Glomerular endothelial cell (primary cell): Measurements from ENCODE around the gene THAP3. TPM values are rescaled to one million over a fixed set of nuclear protein-coding genes. Genes with fewer than 3 reads are reported as not detected.
"Not testable (repeated sequence)": the region's sequence is repeated elsewhere in the genome, so short reads cannot be mapped to it uniquely, and the experiment has no call there.

Experiments
- DNase-seq: peaks from one replicate; pipeline ENCODE4 v3.0.0-alpha.2; 2011; ENCODE audit warnings: low read depth, low spot score; ENCODE audit errors: extremely low read depth
- total RNA-seq: library from RNA; depleted of rRNA; stranded (reverse); fragments of >200 nt; gene quantifications from 2 replicates; pipeline ENCODE4 v1.2.3, GENCODE V29; 2015

THAP3 gene
- total RNA-seq, 1 donor from 2014 or later: 17.9 TPM

DNA sequence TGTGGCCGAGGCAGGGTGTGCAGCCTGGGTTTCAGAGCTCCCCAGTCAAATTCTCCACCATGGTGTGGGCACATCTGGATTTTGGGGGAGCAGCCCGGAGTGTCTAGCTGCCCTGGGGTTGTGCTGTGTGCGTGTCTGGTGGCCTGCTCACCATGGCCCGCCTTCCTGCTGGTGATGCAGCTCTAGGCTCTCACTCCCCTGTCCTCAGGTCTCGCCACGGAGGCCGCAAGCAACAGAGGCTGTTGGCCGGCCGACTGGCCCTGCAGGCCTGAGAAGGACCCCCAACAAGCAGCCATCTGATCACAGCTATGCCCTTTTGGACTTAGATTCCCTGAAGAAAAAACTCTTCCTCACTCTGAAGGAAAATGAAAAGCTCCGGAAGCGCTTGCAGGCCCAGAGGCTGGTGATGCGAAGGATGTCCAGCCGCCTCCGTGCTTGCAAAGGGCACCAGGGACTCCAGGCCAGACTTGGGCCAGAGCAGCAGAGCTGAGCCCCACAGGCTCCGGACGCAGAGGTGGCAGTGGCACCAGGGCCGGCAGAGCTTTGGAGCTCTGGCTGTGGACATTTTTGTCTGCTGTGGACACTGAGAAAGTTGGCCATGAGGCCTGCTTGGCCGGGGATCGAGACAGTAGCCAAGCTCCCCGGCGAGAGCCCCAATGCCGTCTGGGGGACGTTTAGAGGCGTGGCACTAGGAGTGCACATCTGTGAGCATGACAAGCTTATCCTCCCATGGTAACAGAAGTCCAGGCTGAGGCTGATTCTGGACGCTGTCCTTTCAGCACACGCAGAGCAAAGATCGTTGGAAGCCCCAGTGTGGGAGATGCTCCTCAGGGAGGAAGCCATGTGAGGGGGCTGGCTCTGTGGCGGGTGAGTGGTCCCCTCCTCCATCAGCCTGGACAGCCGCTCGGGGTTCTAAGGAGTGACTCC lies 8.2 kb downstream of the THAP3 start:
- DNase-seq: no peak

DNA sequence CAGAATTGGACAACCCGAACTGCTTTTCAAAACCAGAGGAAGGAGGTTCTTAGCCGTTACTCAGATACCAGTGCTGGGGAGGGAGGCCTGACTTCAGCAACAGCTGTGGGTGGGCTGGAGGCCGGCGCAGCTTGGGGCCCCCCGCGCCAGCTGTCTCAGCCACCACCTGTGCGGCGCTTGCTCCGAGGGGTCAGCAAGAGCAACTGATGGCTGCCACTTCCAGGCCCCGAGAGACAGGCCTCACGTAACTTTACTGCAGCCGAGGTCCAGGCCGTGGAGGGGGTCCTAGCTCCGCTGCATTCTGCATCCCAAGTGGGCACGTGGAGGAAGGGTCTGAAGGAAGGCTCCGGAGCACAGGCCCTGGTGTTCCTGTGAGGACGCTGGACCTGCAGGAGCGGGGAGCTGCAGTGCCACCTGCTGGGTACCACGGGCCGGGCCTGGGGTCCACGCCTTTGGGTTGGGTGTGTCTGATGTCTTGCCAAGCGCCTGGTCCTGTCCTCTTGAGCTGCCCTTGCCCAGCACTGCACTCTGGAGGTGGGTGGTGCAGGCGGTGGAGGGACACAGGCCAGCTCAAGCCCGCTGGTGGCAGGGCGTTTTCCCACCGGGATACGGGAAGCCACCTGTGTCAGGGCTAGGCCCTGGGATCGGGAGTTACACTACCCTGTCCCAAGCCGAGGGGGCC lies 9.8 kb downstream of the THAP3 start:
- DNase-seq: no peak

DNA sequence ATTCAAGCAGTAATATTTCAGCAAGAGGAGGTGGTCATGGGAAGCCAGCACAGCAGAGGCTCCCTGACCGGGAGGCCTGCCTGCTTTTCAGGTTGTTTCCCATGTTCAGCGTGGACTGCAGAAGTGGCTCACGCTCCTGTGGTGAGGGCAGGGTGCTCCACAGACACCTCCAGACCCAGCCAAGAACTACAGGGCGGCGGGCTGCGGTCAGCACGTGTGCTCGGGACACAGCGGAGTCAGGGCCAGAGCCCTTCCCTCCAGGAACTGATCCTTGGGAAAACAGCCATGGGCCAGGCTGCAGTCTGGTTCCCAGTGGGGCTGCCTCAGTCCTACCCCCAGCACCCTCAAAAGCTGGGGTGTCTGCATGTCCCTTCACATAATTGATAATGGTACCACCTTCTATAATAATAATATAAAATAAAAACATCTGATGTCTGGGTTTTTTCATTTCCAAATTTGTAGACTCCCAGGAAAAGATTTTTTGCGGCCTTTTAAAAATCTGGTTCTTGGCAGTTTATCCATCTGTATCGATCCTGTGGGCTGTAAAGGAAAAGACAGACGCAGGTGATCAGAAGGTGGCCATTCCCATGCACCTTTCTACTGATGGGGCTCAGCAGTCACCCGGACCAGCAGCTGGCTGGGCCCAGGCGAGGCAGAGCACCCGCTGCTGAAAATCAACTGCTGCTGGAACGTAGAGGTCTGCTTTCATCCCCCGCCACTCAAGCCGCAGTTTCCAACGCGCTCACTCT lies 10.7 kb downstream of the THAP3 start:
- DNase-seq: no peak

DNA sequence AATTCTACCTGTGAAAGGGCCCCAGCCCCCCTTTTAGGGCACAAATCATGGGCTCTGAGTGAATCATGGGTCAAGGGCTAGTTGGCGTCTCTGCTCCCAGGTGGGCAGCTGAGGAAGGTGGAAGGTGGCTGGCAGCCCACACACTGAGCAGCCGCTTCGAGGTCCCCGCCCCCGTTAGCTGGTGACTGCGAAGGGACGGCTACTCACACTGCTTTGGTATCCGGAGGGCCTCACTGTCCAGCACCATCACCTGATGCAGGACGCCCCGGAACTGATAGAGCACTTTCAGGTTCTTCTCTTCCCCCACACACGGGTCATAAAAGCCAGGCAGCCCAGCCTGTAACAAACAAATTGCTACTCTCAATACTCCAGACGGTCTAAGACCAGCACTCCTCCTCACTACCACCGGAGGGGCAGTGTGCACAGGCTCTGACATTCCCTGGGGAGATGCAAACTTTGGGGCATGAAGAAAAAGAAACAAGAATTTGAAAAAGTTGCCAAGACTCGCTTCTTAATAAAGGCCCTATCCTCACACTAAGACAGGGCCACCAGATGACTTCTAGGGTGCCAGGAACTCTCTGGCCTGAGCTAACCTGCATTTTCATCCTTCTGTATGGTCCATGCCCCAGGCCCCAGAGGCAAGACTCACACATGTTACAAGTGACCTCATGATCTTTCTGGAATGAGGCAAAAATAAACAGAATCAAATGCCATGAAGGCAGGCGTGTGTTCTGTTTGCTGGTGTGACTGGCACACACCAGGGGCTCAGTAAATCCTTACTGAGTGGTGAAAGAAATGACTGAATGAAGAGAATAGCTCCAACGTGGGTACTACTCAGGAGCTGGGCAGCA lies 11.5 kb downstream of the THAP3 start:
- DNase-seq: no peak

DNA sequence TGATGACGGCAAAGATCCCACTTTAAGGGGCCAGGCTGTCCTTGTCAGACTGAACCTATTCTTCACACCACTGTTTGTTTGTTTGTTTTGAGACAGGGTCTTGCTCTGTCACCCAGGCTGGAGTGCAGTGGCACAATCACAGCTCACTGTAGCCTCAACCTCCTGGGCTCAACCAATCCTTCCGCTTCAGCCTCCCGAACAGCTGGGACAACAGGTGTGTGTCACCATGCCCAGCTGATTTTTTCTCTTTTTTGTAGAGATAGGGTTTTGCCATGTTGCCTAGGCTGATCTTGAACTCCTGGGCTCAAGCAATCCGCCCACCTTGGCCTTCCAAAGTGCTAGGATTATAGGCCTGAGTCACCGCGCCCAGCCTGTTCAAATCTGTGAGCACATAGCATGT lies 12.1 kb downstream of the THAP3 start:
- not testable (repeated sequence) for DNase-seq

DNA sequence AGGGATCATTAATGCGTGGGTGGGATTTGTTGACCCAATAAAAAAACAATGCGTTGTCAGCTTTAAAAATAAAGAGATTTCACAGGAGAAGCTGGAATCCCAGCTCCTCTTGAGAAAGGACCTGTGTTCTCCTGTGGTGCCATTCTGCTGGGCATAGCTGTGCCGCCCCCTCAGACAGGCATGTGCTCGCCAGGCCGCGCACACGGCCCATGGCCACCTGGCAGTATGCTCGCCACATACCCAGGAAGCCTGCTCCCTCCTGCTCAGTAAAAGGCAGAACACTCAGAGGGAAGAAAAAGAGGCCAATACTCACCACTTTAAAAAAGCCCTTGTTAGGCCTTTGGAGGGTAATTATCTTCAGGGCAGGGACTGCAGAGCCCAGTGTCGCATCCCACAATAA lies 13.1 kb downstream of the THAP3 start:
- no peak for DNase-seq

DNA sequence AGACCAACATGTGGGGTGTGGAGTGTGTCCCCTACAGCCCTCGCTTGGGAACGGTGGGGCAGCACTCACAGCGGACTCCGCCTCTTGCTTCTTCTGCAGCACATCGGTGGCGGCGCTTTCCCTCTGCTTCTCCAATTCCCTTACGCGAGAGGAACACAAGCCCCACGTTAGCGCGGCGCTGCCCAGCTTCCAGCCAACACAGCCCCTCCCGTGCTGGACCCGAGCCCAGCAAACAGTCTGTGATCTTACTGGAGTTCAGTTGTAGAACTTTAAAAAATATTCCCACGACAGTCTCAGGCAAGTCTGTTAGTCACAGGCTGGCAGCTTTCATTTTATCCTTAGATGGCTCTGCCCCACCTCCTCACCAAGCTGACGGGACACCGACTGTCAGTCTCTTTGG lies 13.6 kb downstream of the THAP3 start:
- no peak for DNase-seq

DNA sequence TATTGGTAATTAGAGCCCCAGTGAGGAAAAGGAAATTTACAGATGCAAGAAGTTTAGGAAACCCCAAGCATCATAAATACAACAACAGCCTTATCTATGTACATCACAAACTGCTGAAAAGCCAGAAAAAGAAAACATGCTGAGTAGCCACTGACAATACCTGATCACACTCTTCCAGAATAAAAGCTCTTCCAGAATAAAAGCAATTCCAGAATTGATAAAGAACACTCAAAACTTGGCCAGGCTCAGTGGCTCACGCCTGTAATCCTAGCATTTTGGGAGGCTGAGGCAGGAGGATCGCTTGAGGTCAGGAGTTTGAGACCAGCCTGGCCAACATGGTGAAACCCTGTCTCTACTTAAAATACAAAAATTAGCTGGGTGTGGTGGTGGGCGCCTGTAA lies 16.2 kb downstream of the THAP3 start:
- DNase-seq: not testable (repeated sequence)

DNA sequence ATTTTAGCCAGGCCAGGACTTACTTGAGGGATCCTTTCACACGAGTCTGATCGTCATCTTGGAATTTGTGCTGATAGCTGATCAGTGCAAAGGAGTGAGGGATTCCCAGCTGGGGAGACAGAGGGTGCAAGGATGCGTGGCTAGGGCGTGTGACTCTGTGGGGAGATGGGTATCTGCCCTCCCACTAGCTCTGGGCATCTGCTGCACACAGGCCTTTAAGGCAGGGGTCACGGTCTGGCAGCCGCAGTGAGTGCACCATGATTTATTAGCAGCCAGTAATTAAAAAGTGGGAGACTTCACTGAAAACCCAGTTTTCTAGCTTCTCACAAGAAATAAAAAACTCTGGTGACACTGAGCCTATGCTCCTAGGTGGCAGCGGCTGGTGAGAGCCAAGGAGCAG lies 20.4 kb downstream of the THAP3 start:
- no peak for DNase-seq

DNA sequence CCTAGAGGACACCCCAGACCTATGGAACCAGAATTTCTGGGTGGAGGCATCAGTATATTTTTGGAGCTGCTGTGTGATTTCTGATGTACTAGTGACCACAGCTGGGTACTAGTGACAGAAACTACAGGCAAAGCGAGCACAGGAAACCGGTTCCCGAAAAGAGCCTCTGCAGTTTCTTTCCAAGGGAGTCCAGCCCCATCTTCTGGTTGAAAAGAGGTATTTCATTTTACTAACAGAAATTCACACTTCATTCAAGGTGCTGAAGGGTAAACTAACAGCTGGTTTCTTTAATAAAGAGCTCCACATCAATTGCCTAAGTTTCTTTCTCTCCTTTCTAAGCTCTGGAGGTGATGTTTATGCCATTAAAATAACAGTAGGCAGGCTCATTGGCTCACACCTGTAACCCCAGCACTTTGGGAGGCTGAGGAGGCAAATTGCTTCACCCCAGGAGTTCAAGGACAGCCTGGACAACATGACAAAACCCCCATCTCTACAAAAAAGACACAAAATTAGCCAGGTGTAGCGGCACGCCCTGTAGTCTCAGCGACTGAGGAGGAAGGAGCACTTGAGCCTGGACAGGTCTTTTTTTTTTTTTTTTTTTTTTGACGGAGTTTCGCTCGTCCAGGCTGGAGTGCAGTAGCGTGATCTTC lies 22.0 kb downstream of the THAP3 start:
- no peak for DNase-seq

DNA sequence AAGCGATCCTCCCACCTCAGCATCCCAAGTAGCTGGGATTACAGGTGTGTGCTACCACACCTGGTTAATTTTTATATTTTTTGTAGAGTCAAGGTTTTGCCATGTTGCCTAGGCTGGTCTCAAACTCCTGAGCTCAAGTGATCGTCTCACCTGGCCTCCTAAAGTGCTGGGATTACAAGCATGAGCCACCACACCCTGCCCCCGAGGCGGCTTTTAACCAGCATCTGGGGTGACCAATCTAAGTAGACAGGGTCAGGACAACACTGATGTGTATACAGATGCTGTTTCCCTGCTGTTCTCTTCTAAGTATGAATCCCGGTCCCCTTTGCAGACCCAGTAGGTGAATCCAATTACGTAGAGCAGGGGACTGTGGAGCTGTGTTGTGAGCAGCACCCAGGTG lies 23.9 kb downstream of the THAP3 start:
- DNase-seq: no peak

DNA sequence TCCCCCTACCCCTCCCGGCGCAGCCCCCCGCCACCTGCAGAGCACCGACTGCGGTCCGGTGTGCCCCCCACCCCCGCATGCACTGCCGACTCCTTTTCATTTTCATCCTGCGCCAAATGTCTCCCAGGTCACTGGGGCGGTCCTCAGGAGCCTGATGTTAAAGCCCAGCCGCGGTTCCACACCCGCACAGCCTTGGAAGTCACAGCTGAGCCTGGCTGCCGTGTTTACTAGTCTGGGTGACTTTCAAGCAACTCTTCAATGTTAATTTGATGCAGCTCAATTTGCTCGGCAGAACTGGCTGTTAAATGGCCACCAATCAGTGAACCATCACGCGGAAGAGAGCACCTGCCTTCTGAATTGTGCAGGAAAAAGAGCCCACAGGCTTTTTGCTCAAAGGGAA lies 27.2 kb downstream of the THAP3 start:
- DNase-seq: no peak

DNA sequence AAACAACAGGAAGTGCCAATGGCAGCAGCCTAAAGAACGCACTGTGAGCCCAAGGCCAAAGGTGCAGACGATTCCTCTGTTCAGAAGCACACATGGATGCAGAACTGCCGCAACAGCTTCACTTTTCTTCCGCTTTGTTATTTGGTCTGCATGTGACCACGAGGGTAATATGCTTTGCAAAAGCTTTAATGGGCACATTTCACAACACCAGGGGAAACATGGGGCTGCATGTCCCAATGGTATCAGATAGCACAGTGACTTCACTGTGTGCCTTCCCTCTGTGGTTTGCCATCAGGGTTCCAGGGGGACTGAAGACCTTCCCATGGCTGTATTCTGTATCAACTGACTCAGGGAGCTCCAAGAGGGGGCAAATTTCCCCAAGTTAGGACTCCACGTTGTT lies 28.3 kb downstream of the THAP3 start:
- no peak for DNase-seq

DNA sequence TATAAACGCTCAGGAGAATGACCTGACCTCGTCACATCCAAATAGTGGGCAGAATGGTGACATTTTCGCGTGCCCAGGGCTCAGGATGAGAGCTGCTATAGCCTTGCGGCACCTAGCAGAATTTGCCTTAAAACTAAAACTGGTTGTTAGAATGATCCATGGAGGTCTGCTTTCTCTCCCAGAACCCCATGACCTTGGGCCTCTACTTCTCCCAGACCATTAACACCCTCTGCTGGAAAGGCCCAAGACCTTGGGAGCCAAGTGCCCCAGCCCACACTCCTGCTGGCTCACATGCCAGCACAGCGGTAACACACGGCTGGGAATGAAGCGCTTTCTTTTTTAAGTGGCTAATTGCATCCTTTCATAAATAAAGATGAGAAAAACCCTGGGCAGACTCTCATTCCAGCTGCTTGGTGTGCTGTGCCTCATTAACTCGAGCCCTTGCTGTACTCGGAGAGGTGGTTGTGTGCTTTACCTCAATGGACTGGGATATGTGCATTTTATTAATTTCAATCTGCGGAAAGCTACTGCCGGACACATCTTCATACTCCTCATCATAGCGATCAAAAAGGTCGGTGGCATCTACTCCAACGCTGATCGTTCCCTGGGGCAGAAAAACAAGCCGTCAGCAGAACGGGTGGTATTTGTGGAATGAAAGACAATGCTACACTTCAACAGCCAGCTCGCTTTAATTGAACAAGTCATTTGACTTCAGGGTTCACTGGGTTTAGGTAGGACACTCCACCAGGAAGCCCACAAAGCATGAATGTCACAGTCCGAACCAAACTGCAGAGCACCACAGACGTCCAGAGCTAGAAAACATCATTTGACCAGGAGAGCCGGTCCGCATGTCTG lies 29.0 kb downstream of the THAP3 start:
- DNase-seq: no peak

DNA sequence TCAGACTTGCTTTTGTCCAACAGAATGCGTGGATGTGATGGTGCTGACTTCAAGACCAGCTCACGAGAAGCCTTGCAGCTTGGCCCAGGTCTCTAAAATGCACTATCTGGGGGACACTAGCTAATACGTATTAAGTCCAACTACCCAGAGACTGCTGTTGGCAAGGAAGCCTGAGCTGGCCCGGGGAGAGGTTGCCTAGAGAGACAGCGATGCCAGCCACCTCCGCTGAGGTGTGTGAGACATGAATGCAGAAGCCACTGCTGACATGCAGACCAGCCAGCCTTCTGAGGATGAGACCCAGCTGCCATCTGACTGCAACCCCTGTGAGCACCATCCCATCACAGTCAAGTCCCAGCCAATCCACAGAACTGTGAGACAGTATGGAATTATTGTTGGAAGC lies 32.5 kb downstream of the THAP3 start:
- DNase-seq: no peak

DNA sequence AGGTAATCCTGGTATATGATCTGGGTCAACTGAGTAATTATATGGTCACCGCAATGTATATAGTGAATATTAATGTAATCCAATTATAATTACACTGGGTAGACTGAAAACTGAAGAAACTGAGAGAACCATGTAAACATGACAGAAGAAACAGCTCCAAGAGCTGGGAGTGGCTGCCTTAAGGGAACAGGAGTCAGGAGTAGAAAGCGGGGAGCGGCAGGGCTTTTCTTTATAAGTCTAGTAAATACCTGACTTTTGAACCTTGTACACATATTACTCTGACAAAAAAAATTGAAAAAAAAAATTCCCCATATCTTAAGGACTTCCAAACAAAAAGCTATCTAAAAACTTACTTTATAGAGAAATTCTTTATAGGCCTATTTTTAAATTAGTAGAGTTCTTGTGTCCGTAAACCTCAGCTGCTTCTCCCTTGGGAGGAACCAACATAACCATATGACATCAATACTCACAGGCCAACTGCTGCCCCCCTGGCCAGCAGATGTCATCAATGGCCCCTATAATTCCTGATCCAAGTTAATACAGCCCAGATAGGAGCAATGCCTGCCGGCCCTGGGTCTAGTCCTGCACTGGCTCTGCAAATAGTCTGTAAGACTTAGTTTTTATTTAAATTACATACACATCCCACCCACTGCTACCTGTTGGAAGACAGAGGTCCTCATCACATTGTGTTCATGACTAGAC lies 33.8 kb downstream of the THAP3 start:
- DNase-seq: no peak

DNA sequence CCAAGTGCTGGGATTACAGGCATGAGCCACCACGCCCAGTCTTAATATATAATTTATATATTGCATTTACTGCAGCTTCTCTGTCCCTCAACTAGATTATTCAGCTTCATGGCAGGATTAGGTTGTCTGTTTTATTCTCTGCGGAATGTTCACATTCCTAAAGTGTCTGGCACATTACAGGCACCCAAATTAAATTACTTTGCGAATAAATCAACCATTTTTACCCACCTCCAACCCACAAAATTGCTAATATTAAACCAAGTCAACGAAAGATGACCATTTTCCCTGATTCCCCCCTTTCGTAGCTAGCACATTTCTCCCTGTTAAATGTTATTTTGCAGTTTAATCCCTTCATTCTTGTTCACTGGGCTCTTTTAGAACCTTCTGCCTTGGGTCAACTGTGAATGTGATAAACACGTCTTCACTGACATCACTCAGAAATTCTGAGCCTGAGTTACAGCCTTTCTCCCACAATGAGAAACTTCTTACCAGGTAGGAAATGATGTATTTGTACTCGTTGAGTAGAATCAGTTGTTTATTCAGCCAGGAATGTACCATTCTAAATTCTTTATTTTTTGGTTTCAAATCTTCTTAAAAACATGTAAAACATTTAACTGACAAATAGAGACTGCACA lies 35.9 kb downstream of the THAP3 start:
- no peak for DNase-seq

DNA sequence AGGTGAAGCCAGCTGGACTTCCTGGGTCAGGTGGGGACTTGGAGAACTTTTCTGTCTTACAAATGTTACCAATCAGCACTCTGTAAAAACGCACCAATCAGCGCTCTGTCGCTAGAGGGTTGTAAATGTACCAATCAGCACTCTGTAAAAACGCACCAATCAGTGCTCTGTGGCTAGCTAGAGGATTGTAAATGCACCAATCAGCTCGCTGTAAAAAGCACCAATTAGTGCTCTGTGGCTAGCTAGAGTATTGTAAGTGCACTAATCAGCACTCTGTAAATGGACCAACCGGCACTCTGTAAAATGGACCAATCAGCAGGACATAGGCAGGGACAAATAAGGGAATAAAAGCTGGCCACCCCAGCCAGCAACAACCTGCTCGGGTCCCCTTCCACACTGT lies 37.8 kb downstream of the THAP3 start:
- not testable (repeated sequence) for DNase-seq
